ENCODE measurements around the gene EPHA6.
"Not testable (repeated sequence)": the region's sequence is repeated elsewhere in the genome, so short reads cannot be mapped to it uniquely, and the experiment has no call there.

EPHA6 gene

GRCh38 chr3:97485206-97485605, 670.8 kb downstream of the EPHA6 start:
- no peak for DNase-seq

GRCh38 chr3:97487587-97487986, 673.2 kb downstream of the EPHA6 start:
- no peak for DNase-seq

DNA sequence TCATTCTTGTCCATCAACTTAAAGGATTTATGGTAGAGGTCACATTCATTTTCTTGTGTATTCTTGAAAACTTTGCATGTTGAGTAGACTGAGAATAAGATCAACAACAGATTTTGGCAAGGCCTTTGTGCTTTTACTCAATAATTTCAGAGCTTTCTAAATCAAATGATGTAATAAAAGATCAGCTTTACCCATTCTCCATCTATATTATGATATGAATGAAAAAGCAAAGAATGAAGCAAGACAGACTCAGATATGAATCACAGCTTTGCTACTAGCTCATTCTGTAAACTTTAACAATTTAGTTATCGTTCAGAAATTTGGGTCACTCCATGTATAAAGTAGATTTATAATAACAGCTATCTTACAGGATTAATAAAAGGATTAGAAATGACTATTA, 674.3 kb downstream of the EPHA6 start:
- no peak for DNase-seq

- DNase-seq, result no peak
These were observed 681.5 kb downstream of the EPHA6 start for GRCh38 chr3:97495896-97496295.

DNA sequence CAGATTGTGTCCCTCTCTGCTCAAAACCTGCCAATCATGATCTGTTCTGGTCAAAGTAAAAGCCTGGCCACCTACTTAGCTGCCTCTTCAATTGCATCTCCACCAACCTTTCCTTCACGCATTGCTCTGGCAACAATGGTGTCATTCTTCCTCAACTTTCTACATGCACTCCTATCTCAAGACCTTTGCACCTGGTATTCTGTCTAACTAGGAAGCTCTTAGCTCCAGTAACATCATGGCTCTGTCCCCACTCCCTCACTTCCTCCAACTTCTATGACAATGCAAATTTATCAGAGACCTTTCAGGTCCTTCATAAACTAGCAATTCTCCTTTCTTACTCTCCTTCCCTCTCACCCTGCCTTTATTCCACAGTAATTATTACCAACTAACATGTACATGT, 682.7 kb downstream of the EPHA6 start:
- DNase-seq, result no peak

DNA sequence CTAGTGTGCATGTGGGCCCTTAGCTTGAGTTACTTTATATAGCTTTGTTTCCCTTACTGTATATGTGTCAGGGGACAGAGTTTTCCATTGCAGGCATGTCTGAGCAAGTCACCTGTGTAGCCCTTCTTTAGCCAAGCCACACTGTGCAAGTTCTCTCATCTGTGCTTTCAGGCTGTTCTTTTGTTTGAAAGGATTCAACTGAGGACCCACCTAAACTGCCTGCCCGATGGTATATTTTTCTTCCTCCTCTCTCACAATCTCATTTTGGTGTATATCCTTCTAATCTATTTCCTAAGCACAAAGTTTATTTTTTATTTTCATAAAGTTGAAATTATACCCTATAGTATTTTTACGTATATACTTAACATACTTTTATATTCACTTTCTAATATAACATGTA, 690.1 kb downstream of the EPHA6 start:
- no peak for DNase-seq

- DNase-seq, result peak; percentile 71
These were observed 696.4 kb downstream of the EPHA6 start for GRCh38 chr3:97510795-97511194.

GRCh38 chr3:97515076-97515475, 700.7 kb downstream of the EPHA6 start:
- no peak for DNase-seq

- DNase-seq, result no peak
These were observed 716.3 kb downstream of the EPHA6 start for GRCh38 chr3:97530691-97531090.

- DNase-seq, result not testable (repeated sequence)
These were observed 733.2 kb downstream of the EPHA6 start for GRCh38 chr3:97547573-97547972.

DNA sequence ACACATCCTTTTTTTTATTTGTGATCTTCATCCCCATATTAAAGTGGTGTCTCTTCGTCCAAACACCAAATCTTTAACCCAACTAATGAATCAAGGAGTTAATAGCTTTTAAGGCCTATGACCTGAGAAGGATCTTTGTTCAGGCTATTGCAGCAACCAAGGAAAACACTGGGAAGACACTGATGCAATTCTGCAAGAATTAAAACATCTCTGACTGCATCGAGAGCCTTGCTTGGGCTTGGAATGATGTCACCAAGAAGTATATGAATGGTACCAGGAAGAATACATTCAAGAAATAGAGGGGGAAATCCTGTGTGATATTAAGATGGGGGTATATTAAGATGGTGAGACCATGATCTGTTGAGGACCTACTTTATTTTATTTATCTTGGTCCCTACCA, 736.0 kb downstream of the EPHA6 start:
- DNase-seq, result no peak

GRCh38 chr3:97552186-97552585, 737.8 kb downstream of the EPHA6 start:
- no peak for DNase-seq

DNA sequence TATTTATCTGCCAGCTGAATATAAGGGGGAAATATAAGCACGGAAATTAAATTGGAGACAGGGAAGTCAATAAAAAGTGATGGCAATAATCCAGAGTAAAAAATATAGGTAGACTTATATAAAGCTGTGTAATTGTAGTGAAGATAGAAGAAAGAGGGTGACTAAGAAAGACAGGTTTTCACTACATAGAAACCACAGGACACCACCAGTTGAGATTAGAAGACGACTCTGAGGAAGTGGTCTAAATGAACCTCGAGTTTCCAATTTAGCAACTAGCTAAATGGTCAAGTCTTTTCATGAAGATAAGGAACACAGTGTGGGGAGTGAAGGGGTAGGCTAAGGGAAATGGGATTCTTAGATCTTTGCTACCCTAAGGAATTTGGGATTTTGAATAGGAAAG, 761.3 kb downstream of the EPHA6 start:
- no peak for DNase-seq

DNA sequence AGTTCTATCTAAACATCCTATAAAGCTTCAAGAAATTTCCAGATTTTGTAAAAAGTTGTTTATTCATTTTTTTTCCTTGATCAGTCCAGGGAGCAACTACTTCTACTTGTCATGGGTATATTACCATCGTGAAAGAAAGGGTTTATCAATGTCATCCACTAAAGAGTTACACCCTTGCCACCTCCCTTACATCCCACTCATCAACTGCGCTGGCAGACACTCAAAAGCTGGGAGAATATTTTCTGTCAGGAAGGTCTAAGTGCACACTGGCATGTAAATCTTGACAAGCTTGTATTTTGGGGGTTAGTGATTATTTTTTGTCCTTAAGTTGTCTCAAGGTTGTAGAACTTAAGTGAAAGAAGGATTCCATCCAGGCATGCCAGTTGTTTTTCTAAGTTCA, 761.8 kb downstream of the EPHA6 start:
- DNase-seq, result no peak

- DNase-seq, result no peak
These were observed 765.0 kb downstream of the EPHA6 start for GRCh38 chr3:97579365-97579764.

DNA sequence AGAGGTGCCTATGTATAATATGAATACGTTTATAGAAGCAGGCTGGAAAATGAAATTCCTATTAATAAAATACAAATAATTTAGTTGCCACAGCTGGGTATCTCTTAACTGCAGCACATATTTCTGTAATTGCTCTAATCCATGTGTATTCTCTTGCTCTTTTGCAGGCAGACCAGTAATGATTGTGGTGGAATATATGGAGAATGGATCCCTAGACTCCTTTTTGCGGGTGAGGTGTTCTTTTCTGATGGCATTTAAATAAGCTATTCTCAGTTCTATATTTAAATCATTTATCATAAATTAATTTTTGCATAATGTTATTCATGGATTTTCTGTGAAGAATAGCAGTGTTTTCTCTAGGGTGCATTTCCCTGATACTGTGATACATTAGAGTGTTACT, 796.2 kb downstream of the EPHA6 start:
- DNase-seq, result no peak

DNA sequence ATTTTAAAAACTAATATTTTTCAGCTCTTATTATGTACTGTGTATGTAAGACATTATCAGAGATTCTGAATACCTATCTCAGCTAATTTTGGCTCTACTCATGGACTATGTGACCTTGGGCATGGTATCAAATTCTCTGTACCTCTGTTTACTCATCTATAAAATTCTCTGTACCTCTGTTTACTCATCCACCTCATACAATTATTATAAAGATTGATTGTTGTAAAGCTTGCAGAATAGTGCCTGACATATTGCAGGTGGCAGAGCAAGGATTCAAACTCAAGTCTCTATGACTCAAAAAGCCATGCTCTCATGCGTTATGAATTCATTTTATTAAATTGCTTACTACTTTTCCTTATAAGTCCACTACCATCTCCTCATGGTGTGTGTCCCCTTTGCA, 798.2 kb downstream of the EPHA6 start:
- no peak for DNase-seq

DNA sequence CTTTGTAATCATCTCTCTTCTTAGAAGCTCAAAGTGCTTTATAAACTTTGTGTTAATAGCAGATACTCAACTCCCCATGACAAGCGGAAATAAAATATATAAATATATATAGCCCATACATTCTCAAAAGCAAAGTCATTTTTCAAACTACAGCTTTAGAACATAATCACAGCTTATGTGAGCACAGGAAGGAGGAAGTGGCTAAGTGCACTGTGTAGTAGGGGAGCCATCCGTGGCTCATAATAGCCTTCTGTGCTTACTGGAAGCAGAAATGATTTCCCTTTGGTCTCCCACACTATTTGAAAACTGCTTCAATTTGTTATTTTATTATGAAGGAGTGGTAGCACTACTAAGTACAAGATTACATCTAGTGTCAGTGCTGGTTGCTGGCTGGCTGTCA, 798.7 kb downstream of the EPHA6 start:
- no peak for DNase-seq

DNA sequence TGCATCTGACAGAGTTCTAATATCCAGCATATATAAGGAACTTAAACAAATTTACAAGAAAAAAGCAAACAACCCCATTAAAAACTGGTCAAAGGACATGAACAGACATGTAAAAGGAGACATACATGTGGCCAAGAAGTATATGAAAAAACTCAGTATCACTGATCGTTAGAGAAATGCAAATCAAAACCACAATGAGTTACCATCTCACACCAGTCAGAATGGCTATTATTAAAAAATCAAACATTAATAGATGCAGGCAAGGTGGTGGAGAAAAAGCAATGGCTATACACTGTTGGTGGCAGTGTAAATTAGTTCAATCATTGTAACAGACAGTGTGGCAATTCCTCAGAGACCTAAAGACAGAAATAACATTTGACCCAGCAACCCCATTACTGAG, 806.1 kb downstream of the EPHA6 start:
- not testable (repeated sequence) for DNase-seq

DNA sequence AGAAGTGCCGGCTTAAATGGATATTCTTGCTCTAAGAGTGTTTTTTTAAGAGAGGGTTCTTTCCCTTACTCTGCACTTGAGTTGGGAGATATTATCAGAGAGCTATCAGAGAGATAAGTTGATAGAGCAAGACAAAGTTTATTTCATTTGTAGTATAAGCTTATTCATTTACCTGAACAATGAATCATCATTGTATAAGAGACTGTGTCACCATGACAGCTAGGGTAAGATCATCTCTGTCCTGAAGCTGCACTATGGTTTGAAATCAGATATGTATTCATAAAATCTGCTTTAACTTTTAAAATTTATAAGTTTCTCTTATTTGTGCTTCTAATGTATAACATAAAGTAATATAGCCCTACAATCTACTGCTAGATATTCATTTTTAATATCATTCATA, 822.1 kb downstream of the EPHA6 start:
- DNase-seq, result no peak

GRCh38 chr3:97646932-97647331, 832.5 kb downstream of the EPHA6 start:
- DNase-seq, result no peak

DNA sequence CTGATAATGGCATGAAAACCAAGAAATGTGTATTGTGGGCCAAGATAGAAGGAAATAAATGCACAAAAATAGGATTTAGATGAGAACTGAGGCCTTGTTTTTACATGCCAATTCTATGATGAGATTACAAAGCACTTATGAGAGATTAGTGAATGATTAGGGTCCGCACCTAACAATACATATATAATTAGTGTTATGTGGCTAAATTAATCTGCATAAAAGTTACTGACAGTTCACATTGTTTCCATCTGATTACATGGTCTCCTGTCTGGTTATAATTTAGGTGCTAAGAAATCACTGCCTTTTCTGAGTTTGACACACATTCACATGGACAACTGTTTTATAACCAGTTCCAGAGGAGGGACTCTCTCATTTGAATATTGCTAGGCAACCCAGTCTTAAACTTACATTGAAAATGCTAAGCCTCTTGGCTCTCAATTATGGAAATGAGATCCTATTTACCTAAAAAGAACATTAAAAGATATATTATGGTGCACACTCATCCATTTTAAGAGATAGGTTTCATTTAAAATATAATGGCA, 833.1 kb downstream of the EPHA6 start:
- no peak for DNase-seq

DNA sequence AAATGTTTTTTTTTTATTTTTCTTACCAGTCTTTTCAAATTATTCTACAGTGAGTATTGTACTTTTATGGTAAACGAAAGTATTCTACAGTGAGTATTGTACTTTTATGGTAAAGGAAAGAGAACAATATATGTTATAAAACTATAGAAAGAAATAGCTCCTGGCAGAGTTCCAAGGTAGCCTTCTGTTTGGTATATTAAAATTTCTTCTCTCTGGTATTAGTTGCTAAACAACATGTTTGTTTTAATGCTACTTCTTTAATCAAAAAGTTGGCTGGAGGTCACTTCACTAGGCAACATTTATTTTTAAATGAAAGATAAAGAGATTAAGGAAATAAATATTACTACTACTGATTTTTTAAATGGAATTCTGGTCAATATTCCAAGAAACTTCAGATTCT, 841.6 kb downstream of the EPHA6 start:
- DNase-seq, result no peak

GRCh38 chr3:97656638-97657037, 842.2 kb downstream of the EPHA6 start:
- DNase-seq, result no peak

DNA sequence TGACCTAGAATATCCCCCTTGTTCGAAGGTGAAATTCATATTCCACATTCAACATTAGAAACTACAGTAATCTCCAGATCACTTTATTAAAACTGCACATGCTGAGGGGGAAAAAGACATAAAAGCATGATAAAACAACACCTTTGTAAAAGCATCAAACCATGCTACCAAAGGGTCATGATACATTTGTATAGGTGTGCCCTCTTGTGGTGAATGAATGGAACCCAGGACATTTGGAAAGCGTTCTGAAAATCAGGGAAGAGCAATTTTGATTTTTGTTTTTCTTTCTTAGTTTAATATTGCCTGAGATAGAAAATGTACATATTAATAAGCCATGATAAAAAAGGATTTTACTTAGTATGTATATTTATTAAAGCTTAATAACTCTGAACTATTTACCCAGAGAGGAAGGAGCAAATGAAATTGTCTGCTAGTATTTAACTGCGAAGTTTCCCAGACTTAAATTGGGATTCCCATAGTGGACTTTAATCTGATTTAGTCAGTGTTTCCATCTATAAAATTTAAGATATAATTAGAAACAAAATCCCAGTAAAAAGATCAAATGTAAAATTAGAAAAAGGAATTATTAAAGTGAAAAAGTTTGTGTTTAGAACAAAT, 844.4 kb downstream of the EPHA6 start:
- DNase-seq, result no peak
